GM12875 (cell line): ENCODE measurements around the gene APBA2.
A peak's percentile ranks its signal among the peaks of the same experiment; 100 is the strongest.

Experiments used
- H3K4me3 ChIP-seq: one replicate; pipeline ENCODE4 v1.5.1; 2011; ENCODE audit warnings: low read depth, low read length, control low read depth
- CTCF ChIP-seq: IDR thresholded peaks from 2 replicates; pipeline ENCODE4 v1.5.1; 2011; ENCODE audit warnings: low read depth, mild to moderate bottlenecking, control low read depth, inconsistent platforms, low read length, moderate library complexity, borderline replicate concordance; ENCODE audit not compliant: insufficient read depth

APBA2 gene

GRCh38 chr15:28998511-28998910 lies 112.7 kb downstream of the APBA2 start:
- TF ChIP-seq CTCF: 0 out of 2 replicates have a peak, but pooled peaks have one; percentile 2
- no peak overlapping the region for H3K4me3 ChIP-seq

GRCh38 chr15:29003191-29003839 lies 117.5 kb downstream of the APBA2 start:
- no peak for TF ChIP-seq CTCF
- no peak overlapping the region for H3K4me3 ChIP-seq

GRCh38 chr15:29003840-29004233 lies 118.1 kb downstream of the APBA2 start:
- TF ChIP-seq CTCF: no peak
- H3K4me3 ChIP-seq: no peak overlapping the region

GRCh38 chr15:29005931-29006330 lies 120.2 kb downstream of the APBA2 start:
- H3K4me3 ChIP-seq: no peak overlapping the region
- TF ChIP-seq CTCF: no peak

GRCh38 chr15:29008846-29009245 lies 123.1 kb downstream of the APBA2 start:
- no peak for TF ChIP-seq CTCF
- no peak overlapping the region for H3K4me3 ChIP-seq

- TF ChIP-seq CTCF: no peak
- no peak overlapping the region for H3K4me3 ChIP-seq
Observed at GRCh38 chr15:29012097-29012496, 126.3 kb downstream of the APBA2 start.

- no peak overlapping the region for H3K4me3 ChIP-seq
- TF ChIP-seq CTCF: no peak
Observed at GRCh38 chr15:29014493-29014892, 128.7 kb downstream of the APBA2 start.
